GM21619 (cell line): Measurements from ENCODE around the gene SP5.
"Not testable (repeated sequence)": the region's sequence is repeated elsewhere in the genome, so short reads cannot be mapped to it uniquely, and the experiment has no call there.

Source experiments
- ATAC-seq: cut with Tn5 transposase; IDR thresholded peaks from one replicate; pipeline ENCODE4 v1.9.1; 2021; ENCODE audit not compliant: unreplicated experiment

SP5 gene

DNA sequence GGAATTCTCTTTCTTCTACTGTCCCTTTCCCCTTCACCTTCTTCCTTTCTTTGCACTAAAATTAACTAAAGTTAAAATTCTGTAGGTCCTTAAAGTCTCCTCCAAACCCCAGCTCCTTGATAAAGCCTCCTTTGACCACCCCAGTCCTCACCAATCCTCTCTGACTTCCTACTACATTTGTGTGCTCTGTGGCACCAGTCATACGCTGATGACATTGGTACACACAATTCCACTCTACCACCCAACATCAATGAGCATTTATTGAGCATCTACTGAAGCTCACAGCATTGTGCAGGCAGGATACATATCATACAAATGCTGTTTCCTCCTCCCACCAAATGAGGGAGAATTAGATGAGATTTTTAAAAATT, 4.5 kb upstream of the SP5 start:
- ATAC-seq = no peak

DNA sequence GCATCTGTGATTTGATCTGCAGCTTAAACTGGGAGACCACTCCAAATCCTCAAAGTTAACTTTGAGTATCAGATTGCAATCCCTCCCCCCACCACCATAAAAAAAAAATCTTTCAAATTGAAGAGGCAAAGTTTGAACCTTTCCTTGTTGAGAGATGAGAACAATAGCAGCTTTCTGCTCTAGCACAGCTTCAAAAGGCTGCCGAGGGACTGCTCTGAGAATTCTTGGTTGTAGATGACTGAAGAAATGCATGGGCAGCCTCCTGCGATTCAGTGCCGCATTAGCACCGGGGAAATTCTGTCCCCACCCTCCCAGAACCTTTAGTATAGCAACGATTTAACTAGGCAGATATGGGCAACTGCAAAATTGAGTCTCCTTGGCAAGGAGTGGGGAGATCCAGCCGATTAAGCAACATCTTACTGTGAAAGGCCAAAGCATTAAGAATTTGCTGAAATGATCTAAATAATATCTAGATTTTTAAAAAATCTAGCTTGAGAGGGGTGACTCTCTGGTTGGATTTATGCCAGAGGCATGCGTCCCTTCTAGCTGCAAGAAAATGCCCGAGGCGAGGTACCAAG, 3.9 kb upstream of the SP5 start:
- no peak for ATAC-seq

DNA sequence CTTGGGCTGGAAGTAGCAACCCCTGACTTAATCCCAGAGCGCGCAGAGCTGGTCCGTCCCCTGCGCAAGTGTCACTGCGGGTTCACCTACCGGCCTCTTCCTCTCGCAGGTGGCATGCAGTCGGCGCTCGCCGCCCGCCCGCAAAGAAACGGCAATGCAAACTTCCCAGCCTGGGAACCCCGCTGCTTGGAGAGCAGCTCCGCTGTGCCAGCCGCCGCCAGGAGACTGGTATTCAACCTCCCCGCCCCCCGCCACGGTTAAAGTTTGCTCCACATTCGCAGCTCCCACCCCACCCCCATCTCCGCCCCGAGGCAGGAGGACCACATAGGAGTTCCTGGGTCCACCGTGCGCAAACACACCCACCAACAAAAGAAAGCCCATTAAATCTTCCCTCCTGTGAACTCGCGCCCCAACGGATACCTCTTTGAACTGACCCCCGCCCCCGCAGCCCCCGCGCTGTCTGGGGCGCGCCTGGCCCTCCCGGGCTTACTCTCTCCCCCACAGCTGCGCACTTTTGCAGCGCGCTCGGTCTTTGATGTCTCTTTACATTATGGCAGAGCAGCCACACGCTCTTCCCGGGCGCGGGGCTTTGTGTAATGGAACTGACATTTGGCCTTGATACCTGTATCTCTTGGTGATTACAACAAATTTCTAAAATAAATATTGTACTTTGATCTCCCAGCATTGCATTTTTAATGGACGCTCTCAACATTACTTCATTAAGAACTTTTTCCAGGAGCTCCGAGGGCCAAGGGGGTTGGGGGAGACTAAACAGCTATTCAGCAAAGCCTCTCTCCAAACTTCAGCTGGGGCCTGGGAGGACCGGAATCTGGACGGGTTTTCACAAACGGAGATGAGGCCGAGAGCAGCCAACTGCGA, 3.1 kb upstream of the SP5 start:
- no peak for ATAC-seq

DNA sequence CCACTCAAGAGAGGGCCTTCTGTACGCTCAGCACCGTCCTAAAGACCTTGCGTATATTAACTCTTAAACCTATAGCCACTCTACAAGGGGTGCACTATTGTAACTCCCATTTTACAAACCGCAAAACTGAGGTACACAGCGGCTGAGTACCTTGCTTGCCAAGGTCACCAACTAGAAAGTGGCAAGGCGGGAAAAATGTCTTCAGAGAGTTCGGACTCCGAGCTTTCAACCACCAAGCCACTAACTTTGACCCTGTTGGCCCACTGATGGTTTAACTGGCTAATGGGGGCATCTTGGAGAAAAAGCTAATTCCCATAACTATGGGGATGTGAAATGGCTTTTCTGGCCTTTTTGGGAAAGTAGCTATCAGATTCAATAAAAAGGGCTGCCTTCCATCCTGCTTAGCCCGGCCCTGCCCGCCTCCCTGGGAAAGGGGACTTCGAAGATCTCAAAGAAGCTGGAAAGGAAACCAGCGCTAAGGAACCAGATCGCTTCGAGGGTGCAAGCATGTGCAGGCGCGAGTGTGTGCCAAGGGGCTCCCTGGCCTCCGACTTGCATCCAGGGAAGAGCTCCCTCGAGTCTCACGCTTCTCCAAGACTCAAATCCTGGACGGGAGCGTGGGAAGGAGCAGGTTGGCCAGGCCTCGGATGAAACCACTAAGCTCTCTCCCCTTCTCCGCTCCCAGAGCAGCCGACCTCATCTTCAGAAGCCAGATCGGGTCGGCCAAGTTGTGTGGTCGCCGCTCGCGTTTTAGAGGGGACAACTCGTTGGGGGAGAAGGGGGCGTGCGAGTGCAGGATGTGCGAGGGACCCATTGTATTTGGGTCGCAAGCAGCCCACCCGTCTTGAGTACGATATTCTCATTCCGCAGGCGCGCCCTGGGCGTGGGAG, 2.2 kb upstream of the SP5 start:
- no peak for ATAC-seq

DNA sequence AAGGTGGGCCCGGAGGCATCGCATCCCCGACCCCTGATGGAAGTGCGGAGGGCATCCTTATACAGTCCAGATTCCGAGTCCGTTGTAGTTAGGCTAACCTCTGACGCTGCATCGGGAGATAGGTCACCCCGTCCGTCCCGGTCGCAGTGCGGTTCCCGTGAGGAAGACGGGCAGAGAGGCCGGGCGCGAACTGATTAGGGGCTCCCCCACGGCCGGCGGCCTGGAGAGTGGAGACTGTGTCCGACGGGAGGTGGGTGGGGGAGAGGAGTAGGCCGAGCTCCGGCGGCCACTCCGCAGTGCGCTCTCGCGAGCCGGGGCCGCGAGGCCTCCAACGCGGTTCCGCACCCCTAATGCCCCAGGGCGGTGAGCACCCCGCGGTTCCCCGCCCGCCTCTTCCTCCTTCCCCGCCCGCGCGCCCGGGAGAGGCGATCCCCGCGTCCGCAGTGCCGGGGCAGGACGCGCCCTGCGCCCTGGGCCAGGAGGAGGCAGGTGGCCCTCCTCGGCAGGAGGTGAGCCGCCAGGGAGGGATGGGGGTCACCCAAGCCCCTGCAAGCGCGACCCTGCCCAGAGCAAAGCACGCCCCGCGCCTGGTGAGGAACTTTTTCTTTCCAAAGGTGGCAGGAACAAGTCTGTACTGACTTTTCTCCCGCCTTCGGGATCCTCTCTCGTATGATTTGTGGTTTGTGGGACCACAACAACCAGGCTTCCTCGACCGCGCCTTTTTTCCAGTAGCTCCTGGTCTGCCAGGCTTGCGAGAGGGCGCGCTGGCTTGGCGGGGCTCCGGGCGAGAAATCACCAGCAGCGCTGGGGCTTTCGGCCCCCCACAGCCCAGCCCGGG, 1.4 kb upstream of the SP5 start:
- ATAC-seq = no peak

DNA sequence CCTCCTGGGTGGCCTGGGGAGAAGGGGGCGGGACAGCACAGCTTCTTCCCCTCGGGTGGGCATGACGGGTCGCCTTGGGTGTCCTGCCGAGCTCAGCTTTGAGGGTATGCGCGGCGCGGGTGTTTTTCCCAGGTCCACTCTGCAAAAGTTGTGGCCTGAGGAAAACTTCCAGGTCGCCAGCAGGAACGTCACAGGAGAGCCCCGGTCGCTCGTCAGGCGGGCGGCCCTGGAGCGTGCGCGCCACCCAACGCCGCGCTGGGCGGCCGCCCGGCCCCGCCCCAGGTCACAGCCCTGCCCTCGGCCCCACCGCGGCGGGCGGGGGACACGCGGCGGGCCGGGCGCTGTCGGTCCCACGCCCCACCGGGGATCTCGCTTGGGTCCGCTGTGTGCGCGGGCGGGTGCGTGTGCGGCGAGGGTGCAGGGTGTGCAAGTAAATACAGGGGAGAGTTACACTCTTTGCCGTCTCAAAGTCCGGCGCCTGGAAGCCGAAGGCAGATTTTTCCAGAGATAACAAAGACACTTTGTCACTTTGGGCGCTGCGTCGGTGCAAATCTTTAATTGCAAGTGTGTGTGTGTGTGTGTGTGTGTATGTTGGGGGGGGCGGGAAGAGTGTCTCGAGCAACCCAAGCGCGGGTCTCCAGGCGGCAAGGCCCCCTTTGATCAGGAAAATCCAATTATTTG, 616 bp upstream of the SP5 start:
- no peak for ATAC-seq

DNA sequence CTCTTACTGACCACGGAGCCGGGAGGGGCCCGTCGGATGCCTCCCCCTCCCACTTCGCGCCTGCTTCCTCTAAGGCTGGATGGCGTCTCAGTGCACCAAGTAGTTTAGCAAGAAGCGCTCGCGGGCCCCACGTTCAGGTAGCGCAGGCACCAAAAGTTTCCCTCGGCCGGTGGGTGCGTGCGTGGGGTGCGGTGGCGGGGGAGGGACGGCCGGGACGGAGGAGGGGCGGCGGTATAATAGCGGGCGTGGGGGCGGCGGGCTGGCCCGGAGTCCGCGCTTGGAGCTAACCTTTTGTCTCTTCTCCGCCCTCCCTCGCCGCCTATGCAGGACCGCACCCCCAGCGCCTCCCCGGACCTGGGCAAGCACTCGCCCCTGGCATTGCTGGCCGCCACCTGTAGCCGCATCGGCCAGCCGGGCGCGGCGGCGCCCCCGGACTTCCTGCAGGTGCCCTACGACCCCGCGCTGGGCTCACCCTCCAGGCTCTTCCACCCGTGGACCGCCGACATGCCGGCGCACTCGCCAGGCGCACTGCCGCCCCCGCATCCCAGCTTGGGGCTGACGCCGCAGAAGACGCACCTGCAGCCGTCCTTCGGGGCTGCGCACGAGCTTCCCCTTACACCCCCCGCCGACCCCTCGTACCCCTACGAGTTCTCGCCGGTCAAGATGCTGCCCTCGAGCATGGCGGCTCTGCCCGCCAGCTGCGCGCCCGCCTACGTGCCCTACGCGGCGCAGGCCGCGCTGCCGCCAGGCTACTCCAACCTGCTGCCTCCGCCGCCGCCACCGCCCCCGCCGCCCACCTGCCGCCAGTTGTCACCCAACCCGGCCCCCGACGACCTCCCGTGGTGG, 1.0 kb downstream of the SP5 start:
- ATAC-seq = no peak

DNA sequence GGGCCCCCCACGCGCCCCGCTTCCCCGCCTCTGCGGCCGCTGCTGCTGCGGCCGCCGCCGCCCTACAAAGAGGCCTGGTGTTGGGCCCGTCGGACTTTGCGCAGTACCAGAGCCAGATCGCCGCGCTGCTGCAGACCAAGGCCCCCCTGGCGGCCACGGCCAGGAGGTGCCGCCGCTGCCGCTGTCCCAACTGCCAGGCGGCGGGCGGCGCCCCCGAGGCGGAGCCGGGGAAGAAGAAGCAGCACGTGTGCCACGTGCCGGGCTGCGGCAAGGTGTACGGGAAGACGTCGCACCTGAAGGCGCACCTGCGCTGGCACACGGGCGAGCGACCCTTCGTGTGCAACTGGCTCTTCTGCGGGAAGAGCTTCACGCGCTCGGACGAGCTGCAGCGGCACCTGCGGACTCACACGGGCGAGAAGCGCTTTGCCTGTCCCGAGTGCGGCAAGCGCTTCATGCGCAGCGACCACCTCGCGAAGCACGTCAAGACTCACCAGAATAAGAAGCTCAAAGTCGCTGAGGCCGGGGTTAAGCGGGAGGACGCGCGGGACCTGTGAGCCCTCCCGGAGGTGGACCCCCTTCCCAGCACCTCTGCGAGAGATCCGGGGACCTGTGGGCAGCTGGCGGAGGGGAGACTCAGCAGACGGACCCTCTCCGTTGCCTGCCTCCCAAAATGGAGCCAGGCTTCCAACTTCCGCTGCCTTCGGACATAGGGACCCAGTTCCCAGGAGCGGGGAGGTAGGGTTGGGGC, 1.9 kb downstream of the SP5 start:
- ATAC-seq = no peak

DNA sequence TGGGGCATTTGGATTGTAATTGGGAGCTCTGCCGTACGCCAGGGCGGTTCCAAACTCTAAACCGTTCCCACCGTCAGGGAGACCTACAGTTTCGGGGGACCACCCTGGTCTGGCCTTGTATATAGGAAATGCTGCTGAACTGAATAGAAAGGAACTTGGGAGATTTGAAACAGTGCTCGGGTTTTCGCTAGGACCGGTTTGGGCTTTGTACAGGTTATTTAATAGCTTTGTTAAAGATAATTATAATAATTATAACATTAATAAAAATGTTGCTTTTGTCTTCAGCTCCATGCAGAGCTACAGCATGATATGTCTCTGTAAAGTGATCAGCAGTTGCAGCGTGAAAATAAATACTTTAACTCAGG, 2.4 kb downstream of the SP5 start:
- no peak for ATAC-seq

DNA sequence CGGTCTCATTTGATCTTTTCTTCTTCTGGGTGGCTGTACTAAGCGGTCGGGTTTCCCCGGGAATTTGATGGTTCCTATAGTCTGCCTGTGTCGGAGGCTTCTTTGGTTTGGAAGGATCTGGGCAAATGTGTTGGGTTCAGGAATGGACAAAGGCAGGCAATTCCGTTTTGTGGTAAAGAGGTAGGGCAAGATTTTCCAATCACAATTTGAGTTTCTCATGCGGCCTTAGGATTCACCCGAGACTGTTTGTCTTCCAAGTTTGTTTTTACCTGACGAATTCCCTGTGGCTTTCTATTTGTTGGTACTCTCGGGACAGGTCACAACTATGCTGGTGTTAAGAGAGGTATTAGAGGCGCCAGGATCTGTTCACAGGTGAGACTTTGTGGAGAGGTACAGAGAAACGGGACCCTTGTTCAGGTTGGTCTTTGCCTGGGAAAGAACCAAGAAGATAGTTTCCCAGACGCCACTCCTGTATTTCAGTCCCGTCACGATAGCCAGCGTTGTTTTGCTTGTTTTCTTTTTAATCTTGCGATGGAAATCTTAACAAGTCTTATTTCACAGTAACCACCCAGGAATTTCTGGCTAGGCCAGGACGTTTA, 3.0 kb downstream of the SP5 start:
- ATAC-seq = no peak

DNA sequence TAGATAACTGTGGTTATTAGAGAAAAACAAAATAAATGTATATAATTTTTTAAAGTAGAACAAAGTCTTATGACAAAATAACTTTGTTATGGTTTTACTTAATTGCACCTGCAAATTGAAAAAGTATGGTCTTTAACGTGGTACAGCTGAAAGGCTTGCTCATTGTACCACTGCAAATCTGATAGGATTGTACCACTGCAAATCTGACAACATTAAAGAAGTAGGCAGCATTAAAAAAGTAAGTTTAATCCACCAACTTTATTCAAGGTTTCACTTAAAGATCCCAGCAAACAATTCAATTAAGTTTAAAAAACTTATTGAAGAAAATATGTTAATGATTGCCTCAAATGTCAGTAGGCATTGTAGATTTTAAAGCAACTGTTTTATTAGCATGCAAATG, 4.7 kb downstream of the SP5 start:
- no peak for ATAC-seq

DNA sequence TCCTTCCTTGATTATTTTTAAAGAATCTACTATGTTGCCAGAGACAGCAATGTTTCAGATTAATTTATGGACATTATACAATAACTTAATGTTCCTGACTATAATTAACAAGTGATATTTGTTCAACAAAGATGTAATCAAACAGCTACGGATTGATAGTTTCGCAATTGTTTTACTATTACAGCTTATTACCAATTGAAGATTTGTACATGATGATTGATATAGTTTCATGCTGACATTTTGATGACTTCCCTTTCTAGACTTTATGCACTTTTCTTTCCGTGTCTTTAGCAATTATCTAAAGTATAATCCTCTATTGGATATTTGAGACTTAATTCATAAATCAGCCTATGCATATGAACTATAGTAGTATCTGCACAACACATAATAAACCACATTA, 6.5 kb downstream of the SP5 start:
- ATAC-seq = no peak

DNA sequence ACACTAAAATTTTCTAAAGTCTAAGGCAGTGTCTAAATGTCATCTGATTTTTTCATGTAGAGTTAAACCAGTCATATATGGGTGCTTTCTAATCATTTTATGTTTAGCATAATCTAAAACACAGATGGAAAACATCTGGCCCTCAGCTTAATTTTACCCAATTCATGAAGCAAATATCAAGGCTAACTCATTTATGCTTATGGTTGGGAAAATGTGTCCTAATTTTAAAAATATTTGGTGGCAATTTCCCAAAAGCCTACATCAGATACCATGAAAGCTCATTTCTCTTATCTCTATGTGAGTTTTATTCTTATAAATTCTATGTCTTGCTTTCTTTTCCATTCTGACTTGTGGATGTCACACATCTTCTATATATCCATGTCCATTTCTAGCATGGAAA, 7.2 kb downstream of the SP5 start:
- ATAC-seq = no peak

DNA sequence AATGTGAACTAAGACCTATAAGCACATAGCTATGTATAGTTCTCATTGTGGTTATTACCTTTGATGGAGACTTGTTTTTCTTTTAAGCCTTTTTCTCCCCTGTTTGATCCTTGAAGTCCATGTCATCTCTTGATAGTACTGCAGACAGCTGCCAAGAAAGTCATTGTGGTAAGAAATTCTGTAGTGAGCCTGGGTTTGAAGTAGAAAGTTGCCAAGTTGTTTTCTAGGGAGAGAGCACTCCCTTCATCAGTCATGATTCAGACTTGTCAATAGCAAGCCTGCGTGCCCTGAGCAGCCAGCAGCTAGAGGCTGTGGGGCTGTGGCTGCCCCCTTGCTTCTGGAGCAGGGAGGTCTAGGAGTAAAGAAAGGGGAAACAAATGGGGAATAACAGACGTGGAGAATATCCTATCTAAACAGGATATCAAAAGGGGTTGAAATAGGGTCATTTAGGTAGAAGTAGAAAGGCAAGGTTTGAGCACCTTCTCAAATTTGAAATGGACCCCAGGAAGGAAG, 8.4 kb downstream of the SP5 start:
- ATAC-seq = no peak

DNA sequence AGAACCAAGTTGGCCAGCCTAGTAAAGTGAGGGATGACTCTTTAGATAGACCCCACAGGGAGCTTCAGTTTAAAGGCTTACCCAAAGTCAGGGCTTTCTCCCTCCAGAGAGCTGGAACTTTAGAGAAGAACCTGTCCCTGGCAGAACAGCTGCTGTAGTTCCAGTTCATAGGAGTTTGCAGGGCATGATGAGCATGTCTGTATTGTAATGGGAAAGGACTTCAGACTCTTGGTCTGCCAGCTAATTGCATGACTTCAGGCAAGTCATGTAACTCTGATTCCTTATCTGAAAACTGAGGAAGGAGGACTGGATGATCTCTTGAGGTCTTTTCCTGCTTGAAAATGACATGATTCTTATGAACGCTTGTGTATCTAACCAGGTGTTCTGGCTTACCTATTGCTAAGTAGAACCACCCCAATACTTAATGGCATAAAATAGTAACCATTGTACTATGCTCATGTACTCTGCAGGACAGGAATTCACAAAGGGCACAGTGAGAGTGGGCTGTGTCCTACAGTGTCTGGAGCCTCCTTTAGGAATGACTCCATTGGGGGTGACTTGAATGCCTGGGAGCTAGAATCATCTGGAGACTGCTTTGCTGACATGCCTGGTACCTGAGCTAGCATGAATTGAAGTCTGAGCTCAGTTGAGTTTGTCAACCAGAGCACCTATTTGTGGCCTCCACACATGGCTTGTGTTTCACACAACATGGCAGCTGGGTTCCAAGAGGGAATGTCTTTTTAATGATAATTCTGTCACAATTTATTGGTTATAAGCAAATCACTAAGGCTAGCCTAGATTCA, 18.9 kb downstream of the SP5 start:
- no peak for ATAC-seq

DNA sequence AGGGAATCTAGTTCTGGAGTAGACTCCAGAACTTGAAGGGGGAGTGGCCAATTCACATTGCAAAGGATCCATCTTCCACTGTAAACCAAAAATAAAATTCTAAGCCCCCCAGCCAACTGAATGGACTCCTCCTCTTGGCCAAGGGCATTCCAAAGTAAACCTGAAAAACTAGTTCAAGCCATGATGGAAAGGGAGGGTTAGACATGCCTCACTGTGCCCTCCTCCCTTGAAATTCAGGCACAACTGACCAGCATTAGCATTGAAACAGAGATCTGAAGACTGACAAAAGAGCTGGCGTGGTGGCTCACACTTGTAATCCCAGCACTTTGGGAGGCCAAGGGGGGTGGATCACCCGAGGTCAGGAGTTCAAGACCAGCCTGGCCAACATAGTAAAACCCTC, 19.5 kb downstream of the SP5 start:
- ATAC-seq = not testable (repeated sequence)

DNA sequence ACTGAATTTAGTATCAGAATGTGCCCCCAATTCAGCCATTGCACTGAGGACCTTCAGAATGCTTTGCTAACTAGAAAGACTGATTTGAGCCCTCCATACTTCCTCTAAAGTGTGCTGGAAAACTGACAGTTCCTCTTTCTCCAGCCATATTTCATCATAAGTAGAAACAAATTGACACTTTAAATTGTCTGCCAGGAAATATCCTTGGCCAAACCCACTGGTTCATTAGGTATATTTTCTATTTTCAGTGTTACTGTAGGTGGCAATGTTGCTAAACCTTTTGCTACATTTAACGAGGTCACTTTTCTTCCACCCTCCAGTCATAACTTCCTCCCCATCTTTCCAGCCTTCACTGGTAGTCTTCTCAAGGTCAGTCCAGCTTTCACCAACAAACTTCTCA, 21.5 kb downstream of the SP5 start:
- ATAC-seq = no peak
